HG03460 (cell line): ENCODE results near the gene NFATC2IP.
"Not testable (repeated sequence)": the region's sequence is repeated elsewhere in the genome, so short reads cannot be mapped to it uniquely, and the experiment has no call there.

Experiments
- ATAC-seq: cut with Tn5 transposase; IDR thresholded peaks from one replicate; pipeline ENCODE4 v1.9.1; 2021; ENCODE audit not compliant: unreplicated experiment

Gene NFATC2IP

GRCh38 chr16:28925386-28926228, 25.1 kb upstream of the NFATC2IP start:
- peak; percentile 35 for ATAC-seq

- not testable (repeated sequence) for ATAC-seq
Observed at GRCh38 chr16:28926284-28926683, 24.5 kb upstream of the NFATC2IP start.

GRCh38 chr16:28927815-28928214, 22.9 kb upstream of the NFATC2IP start:
- no peak for ATAC-seq

GRCh38 chr16:28930203-28930602, 20.5 kb upstream of the NFATC2IP start:
- no peak for ATAC-seq

- peak; percentile 45 for ATAC-seq
Observed at GRCh38 chr16:28930652-28931051, 20.1 kb upstream of the NFATC2IP start.

- ATAC-seq: no peak
Observed at GRCh38 chr16:28931801-28932225, 18.9 kb upstream of the NFATC2IP start, which contains the start of gene CD19. TSS of gene CD19 (plus strand) at chr16:28931971. CDS start at chr16:28932001, 30 bp downstream.

- no peak for ATAC-seq
Observed at GRCh38 chr16:28932339-28933141, 18.2 kb upstream of the NFATC2IP start.

- no peak for ATAC-seq
Observed at GRCh38 chr16:28933171-28933570, 17.6 kb upstream of the NFATC2IP start.

- ATAC-seq: no peak
Observed at GRCh38 chr16:28935346-28935745, 15.4 kb upstream of the NFATC2IP start.

- ATAC-seq: peak; percentile 73
Observed at GRCh38 chr16:28935924-28936783, 14.6 kb upstream of the NFATC2IP start.

GRCh38 chr16:28936784-28937155, 14.0 kb upstream of the NFATC2IP start:
- no peak for ATAC-seq

GRCh38 chr16:28937222-28937876, 13.4 kb upstream of the NFATC2IP start:
- no peak for ATAC-seq

GRCh38 chr16:28938721-28939120, 12.0 kb upstream of the NFATC2IP start:
- no peak for ATAC-seq

GRCh38 chr16:28939825-28940224, 10.9 kb upstream of the NFATC2IP start:
- not testable (repeated sequence) for ATAC-seq

- ATAC-seq: no peak
Observed at GRCh38 chr16:28943281-28943680, 7.5 kb upstream of the NFATC2IP start.

GRCh38 chr16:28946681-28947080, 4.1 kb upstream of the NFATC2IP start:
- ATAC-seq: no peak

- peak; percentile 31 for ATAC-seq
Observed at GRCh38 chr16:28951410-28951943, 740 bp downstream of the NFATC2IP start.

- no peak for ATAC-seq
Observed at GRCh38 chr16:28958216-28958615, 7.5 kb downstream of the NFATC2IP start.

GRCh38 chr16:28958836-28959235, 8.1 kb downstream of the NFATC2IP start:
- ATAC-seq: no peak

GRCh38 chr16:28964072-28964471, 13.3 kb downstream of the NFATC2IP start:
- ATAC-seq: no peak
